Caki2 (cell line): ENCODE measurements around the gene LUC7L. TPM values are rescaled to one million over a fixed set of nuclear protein-coding genes. Genes with fewer than 3 reads are reported as not detected.

Source experiments
- total RNA-seq: library from RNA; depleted of rRNA; stranded (reverse); fragments of >200 nt; shearing (Covaris generic); gene quantifications from 2 replicates; pipeline ENCODE4 v1.2.3, GENCODE V29; 2014; ENCODE audit warnings: low replicate concordance; rRNA removed

Gene LUC7L
- total RNA-seq, 1 experiment from 2014 or later = 32.7 TPM

Other genes starting within 250 kb of the LUC7L start
- 32.3 and 39.8 TPM in 2 replicates for gene POLR3K, start 175.8 kb downstream of the LUC7L start, total RNA-seq
- 63.4 and 83.6 TPM in 2 replicates for gene SNRNP25, start 175.6 kb downstream of the LUC7L start, total RNA-seq
- 11.8 and 19.5 TPM in 2 replicates for gene RHBDF1, start 156.8 kb downstream of the LUC7L start, total RNA-seq
- 387 and 416 TPM in 2 replicates for gene MPG, start 151.2 kb downstream of the LUC7L start, total RNA-seq
- gene NPRL3, start 90.8 kb downstream of the LUC7L start, total RNA-seq = 7.9 and 12.4 TPM in 2 replicates
- gene HBZ, start 76.8 kb downstream of the LUC7L start, total RNA-seq = not detected in 2 replicates
- gene HBM, start 63.5 kb downstream of the LUC7L start, total RNA-seq = not detected in 2 replicates
- not detected in 2 replicates for gene HBA2, start 56.6 kb downstream of the LUC7L start, total RNA-seq
- not detected in 2 replicates for gene HBA1, start 52.8 kb downstream of the LUC7L start, total RNA-seq
- not detected in 2 replicates for gene HBQ1, start 49.0 kb downstream of the LUC7L start, total RNA-seq
- gene FAM234A, start 5.4 kb upstream of the LUC7L start, total RNA-seq = 168 and 231 TPM in 2 replicates
- gene RGS11, start 46.5 kb upstream of the LUC7L start, total RNA-seq = 1.1 and 3.6 TPM in 2 replicates
- not detected in 2 replicates for gene ARHGDIG, start 51.1 kb upstream of the LUC7L start, total RNA-seq
- gene PDIA2, start 53.7 kb upstream of the LUC7L start, total RNA-seq = 0.74 TPM in 1 of 2 replicates, not detected in the other
- 82.2 and 84.5 TPM in 2 replicates for gene AXIN1, start 123.3 kb upstream of the LUC7L start, total RNA-seq
- gene MRPL28, start 141.1 kb upstream of the LUC7L start, total RNA-seq = 320 and 357 TPM in 2 replicates
- gene PGAP6, start 152.5 kb upstream of the LUC7L start, total RNA-seq = 100.0 and 111 TPM in 2 replicates
- 42.0 and 59.6 TPM in 2 replicates for gene NME4, start 167.8 kb upstream of the LUC7L start, total RNA-seq
- gene DECR2, start 172.4 kb upstream of the LUC7L start, total RNA-seq = 9.8 and 33.7 TPM in 2 replicates
- 37.5 and 77.1 TPM in 2 replicates for gene RAB11FIP3, start 196.2 kb upstream of the LUC7L start, total RNA-seq